ENCODE data around the gene NDUFB6.

Gene NDUFB6

GRCh38 chr9:32570262-32570661, 2.7 kb downstream of the NDUFB6 start:
- Histone ChIP-seq H3K4me1 (ENCODE audit: control insufficient read depth, insufficient read depth, low read length) (peaks cover 13% of the 10 kb centered on the region), H3K36me3 (ENCODE audit: control insufficient read depth, insufficient read depth, low read length) (peaks cover 24% of the 10 kb centered on the region), H3K4me3 (ENCODE audit: low read depth, low read length) (no peak overlapping the region), H3K27ac (ENCODE audit: low read depth, low read length) (no peak overlapping the region), H3K9me3 (ENCODE audit: control insufficient read depth, insufficient read depth, low read length) (no peaks in the 10 kb centered on the region), H3K9ac (ENCODE audit: low read depth, low read length) (no peak overlapping the region), H3K27me3 (ENCODE audit: control insufficient read depth, insufficient read depth, low read length) (no peaks in the 10 kb centered on the region)

- Histone ChIP-seq H3K4me1 (ENCODE audit: control insufficient read depth, insufficient read depth, low read length) (peaks cover 5% of the 10 kb centered on the region), H3K9ac (ENCODE audit: low read depth, low read length) (no peak overlapping the region), H3K27me3 (ENCODE audit: control insufficient read depth, insufficient read depth, low read length) (no peaks in the 10 kb centered on the region), H3K4me3 (ENCODE audit: low read depth, low read length) (no peak overlapping the region), H3K36me3 (ENCODE audit: control insufficient read depth, insufficient read depth, low read length) (peaks cover 25% of the 10 kb centered on the region), H3K9me3 (ENCODE audit: control insufficient read depth, insufficient read depth, low read length) (no peaks in the 10 kb centered on the region), H3K27ac (ENCODE audit: low read depth, low read length) (no peak overlapping the region)
Measured at GRCh38 chr9:32566770-32567169, 6.2 kb downstream of the NDUFB6 start.

- Histone ChIP-seq H3K4me1 (ENCODE audit: control insufficient read depth, insufficient read depth, low read length) (no peaks in the 10 kb centered on the region), H3K9me3 (ENCODE audit: control insufficient read depth, insufficient read depth, low read length) (no peaks in the 10 kb centered on the region), H3K27me3 (ENCODE audit: control insufficient read depth, insufficient read depth, low read length) (no peaks in the 10 kb centered on the region), H3K36me3 (ENCODE audit: control insufficient read depth, insufficient read depth, low read length) (peaks cover 25% of the 10 kb centered on the region), H3K4me3 (ENCODE audit: low read depth, low read length) (no peak overlapping the region), H3K9ac (ENCODE audit: low read depth, low read length) (no peak overlapping the region), H3K27ac (ENCODE audit: low read depth, low read length) (no peak overlapping the region)
Measured at GRCh38 chr9:32565967-32566366, 7.0 kb downstream of the NDUFB6 start.

GRCh38 chr9:32558408-32558934, 14.5 kb downstream of the NDUFB6 start:
- no peak overlapping the region for H3K4me3 ChIP-seq (ENCODE audit: low read depth, low read length)
- peaks cover 8% of the 10 kb centered on the region; the same call in 1 of the 2 replicates for H3K36me3 ChIP-seq (ENCODE audit: control insufficient read depth, insufficient read depth, low read length)
- H3K9ac ChIP-seq (ENCODE audit: low read depth, low read length), result no peak overlapping the region
- H3K27ac ChIP-seq (ENCODE audit: low read depth, low read length), result no peak overlapping the region
- no peaks in the 10 kb centered on the region for H3K27me3 ChIP-seq (ENCODE audit: control insufficient read depth, insufficient read depth, low read length)
- H3K9me3 ChIP-seq (ENCODE audit: control insufficient read depth, insufficient read depth, low read length), result no peaks in the 10 kb centered on the region
- no peaks in the 10 kb centered on the region for H3K4me1 ChIP-seq (ENCODE audit: control insufficient read depth, insufficient read depth, low read length)

GRCh38 chr9:32554591-32554990, 18.4 kb downstream of the NDUFB6 start:
- Histone ChIP-seq H3K4me1 (ENCODE audit: control insufficient read depth, insufficient read depth, low read length) (peaks cover 3% of the 10 kb centered on the region; the same call in 1 of the 2 replicates), H3K36me3 (ENCODE audit: control insufficient read depth, insufficient read depth, low read length) (peaks cover 8% of the 10 kb centered on the region; the same call in 1 of the 2 replicates), H3K4me3 (ENCODE audit: low read depth, low read length) (no peak overlapping the region), H3K27me3 (ENCODE audit: control insufficient read depth, insufficient read depth, low read length) (no peaks in the 10 kb centered on the region), H3K9me3 (ENCODE audit: control insufficient read depth, insufficient read depth, low read length) (no peaks in the 10 kb centered on the region), H3K27ac (ENCODE audit: low read depth, low read length) (no peak overlapping the region), H3K9ac (ENCODE audit: low read depth, low read length) (no peak overlapping the region)

GRCh38 chr9:32554107-32554506, 18.9 kb downstream of the NDUFB6 start:
- no peak overlapping the region for H3K27ac ChIP-seq (ENCODE audit: low read depth, low read length)

GRCh38 chr9:32552172-32552872, 20.6 kb downstream of the NDUFB6 start, which contains the start of the genes SMIM27 and TOPORS:
Gene SMIM27, plus strand, starts transcription at chr9:32552327. Its CDS starts 108 bp downstream, at chr9:32552435.
Gene TOPORS, minus strand, starts transcription at chr9:32552586. Its CDS starts 150 bp downstream, at chr9:32552436.
- H3K27me3 ChIP-seq (ENCODE audit: control insufficient read depth, insufficient read depth, low read length), result no peaks in the 10 kb centered on the region
- peak within 1 kb of the TSS; percentile 98 for H3K9ac ChIP-seq (ENCODE audit: low read depth, low read length)
- H3K9me3 ChIP-seq (ENCODE audit: control insufficient read depth, insufficient read depth, low read length), result no peaks in the 10 kb centered on the region
- H3K27ac ChIP-seq (ENCODE audit: low read depth, low read length), result peak within 1 kb of the TSS; percentile 100
- peak within 1 kb of the TSS; percentile 98 for H3K4me3 ChIP-seq (ENCODE audit: low read depth, low read length)
- peaks cover 5% of the 10 kb centered on the region; the same call in 1 of the 2 replicates for H3K4me1 ChIP-seq (ENCODE audit: control insufficient read depth, insufficient read depth, low read length)
- H3K36me3 ChIP-seq (ENCODE audit: control insufficient read depth, insufficient read depth, low read length), result peaks cover 16% of the 10 kb centered on the region

More at GRCh38 chr9:32554107-32554506, 18.9 kb downstream of the NDUFB6 start:
- H3K4me3 ChIP-seq (ENCODE audit: low read depth, low read length), result no peak overlapping the region
- peaks cover 5% of the 10 kb centered on the region; the same call in 1 of the 2 replicates for H3K4me1 ChIP-seq (ENCODE audit: control insufficient read depth, insufficient read depth, low read length)
- no peak overlapping the region for H3K9ac ChIP-seq (ENCODE audit: low read depth, low read length)
- no peaks in the 10 kb centered on the region for H3K9me3 ChIP-seq (ENCODE audit: control insufficient read depth, insufficient read depth, low read length)
- H3K36me3 ChIP-seq (ENCODE audit: control insufficient read depth, insufficient read depth, low read length), result peaks cover 11% of the 10 kb centered on the region; the same call in 1 of the 2 replicates
- no peaks in the 10 kb centered on the region for H3K27me3 ChIP-seq (ENCODE audit: control insufficient read depth, insufficient read depth, low read length)

GRCh38 chr9:32551276-32552051, 21.5 kb downstream of the NDUFB6 start:
- peaks cover 21% of the 10 kb centered on the region for H3K36me3 ChIP-seq (ENCODE audit: control insufficient read depth, insufficient read depth, low read length)
- peak overlapping the region; percentile 100 for H3K27ac ChIP-seq (ENCODE audit: low read depth, low read length)
- peak overlapping the region; percentile 98 for H3K4me3 ChIP-seq (ENCODE audit: low read depth, low read length)
- no peaks in the 10 kb centered on the region for H3K9me3 ChIP-seq (ENCODE audit: control insufficient read depth, insufficient read depth, low read length)
- peak overlapping the region; percentile 98 for H3K9ac ChIP-seq (ENCODE audit: low read depth, low read length)
- H3K27me3 ChIP-seq (ENCODE audit: control insufficient read depth, insufficient read depth, low read length), result no peaks in the 10 kb centered on the region
- peaks cover 5% of the 10 kb centered on the region; the same call in 1 of the 2 replicates for H3K4me1 ChIP-seq (ENCODE audit: control insufficient read depth, insufficient read depth, low read length)

- Histone ChIP-seq H3K9me3 (ENCODE audit: control insufficient read depth, insufficient read depth, low read length) (no peaks in the 10 kb centered on the region), H3K4me3 (ENCODE audit: low read depth, low read length) (peak overlapping the region; percentile 98), H3K4me1 (ENCODE audit: control insufficient read depth, insufficient read depth, low read length) (peaks cover 5% of the 10 kb centered on the region; the same call in 1 of the 2 replicates)
Measured at GRCh38 chr9:32550562-32551275, 22.2 kb downstream of the NDUFB6 start.

GRCh38 chr9:32550150-32550561, 22.8 kb downstream of the NDUFB6 start:
- H3K27ac ChIP-seq (ENCODE audit: low read depth, low read length), result peak overlapping the region; percentile 93
- H3K27me3 ChIP-seq (ENCODE audit: control insufficient read depth, insufficient read depth, low read length), result no peaks in the 10 kb centered on the region
- H3K4me3 ChIP-seq (ENCODE audit: low read depth, low read length), result peak overlapping the region; percentile 98
- peaks cover 5% of the 10 kb centered on the region; the same call in 1 of the 2 replicates for H3K4me1 ChIP-seq (ENCODE audit: control insufficient read depth, insufficient read depth, low read length)
- peaks cover 22% of the 10 kb centered on the region for H3K36me3 ChIP-seq (ENCODE audit: control insufficient read depth, insufficient read depth, low read length)
- H3K9me3 ChIP-seq (ENCODE audit: control insufficient read depth, insufficient read depth, low read length), result no peaks in the 10 kb centered on the region
- H3K9ac ChIP-seq (ENCODE audit: low read depth, low read length), result peak overlapping the region; percentile 83

More at GRCh38 chr9:32550562-32551275, 22.2 kb downstream of the NDUFB6 start:
- Histone ChIP-seq H3K9ac (ENCODE audit: low read depth, low read length) (peak overlapping the region; percentile 98), H3K27ac (ENCODE audit: low read depth, low read length) (peak overlapping the region; percentile 100), H3K36me3 (ENCODE audit: control insufficient read depth, insufficient read depth, low read length) (peaks cover 21% of the 10 kb centered on the region), H3K27me3 (ENCODE audit: control insufficient read depth, insufficient read depth, low read length) (no peaks in the 10 kb centered on the region)
